Kasumi-1 (cell line): ENCODE results near the gene COL18A1.

Experiments
- DNase-seq, 2 experiments: peaks; one replicate each; lab custom pipeline; 2025; lab: John Stamatoyannopoulos, UW

Gene COL18A1

DNA sequence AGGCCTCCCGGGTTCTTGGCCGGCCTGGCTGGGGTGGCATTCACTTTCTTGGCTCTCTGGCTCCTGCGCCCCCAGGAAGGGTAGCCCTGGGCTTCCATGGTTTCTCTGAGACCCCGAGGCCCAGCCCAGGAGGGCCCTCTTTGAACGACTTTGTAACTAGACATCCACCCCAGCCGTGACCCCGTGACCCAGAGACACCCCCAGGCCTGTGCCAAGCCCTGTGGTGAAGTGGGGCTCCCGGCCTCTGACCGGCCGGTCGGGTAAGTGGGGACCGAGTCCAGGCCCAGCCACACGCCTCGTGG lies 64.0 kb downstream of the COL18A1 start:
- DNase-seq, result no peak

DNA sequence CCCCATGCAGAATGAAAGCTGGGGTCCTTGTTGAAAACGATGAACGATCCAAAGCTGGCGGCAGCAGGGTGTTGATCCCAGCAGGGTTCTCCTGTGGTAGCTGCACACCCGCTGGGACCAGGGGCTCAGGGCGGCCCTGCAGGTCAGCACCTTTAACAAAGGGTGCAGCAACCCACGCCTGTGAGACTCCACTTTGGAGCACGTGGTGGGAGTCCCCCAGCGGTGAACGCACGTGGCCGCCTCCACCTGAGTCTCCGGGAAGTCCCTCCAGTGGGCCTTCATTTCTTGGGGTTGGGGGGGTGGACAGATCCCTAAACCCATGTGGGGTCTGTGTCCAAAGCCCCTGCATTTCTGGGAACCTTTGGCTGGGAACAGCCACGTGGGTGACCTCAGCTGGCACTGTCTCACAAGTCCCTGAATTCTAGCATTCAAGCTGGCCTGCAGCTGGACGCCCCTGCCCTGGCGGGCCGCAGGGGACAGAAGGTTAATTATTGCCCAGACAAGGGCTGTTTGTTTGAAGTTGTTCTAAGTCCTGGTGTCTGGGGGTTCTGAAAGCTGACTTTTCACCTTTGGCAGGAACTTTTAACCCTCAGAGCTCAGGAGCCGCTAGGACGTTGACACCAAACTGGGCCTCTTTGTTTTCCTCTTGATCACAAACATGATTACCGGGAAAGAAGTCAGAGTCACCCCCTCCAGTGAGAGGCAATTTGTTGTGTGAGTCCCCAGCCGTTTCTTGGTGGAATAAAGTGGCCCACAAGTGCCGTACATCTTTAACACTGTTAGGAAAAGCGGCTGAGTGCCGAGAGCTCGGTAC lies 64.5 kb downstream of the COL18A1 start:
- no peak for DNase-seq

DNA sequence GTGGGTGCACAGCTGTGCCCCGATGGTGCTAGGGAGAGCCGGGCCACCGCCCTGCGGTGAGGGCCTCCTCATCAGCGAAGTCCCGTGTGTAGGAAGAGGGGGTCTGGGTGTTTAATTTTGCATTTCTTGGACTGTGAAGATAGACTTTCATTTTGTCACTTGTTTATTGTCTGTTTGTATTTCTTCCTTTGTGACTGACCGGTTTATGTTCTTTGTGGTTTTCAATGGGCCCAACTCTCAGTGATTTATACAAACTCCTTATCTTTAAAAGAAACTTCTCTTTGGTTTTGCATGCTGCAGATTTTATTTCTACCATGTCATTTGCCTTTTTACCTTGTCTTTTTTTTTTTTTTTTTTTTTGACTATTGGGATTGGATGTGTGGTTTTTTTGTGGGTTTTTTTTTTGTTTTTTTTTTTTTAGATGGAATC lies 65.1 kb downstream of the COL18A1 start:
- no peak for DNase-seq

DNA sequence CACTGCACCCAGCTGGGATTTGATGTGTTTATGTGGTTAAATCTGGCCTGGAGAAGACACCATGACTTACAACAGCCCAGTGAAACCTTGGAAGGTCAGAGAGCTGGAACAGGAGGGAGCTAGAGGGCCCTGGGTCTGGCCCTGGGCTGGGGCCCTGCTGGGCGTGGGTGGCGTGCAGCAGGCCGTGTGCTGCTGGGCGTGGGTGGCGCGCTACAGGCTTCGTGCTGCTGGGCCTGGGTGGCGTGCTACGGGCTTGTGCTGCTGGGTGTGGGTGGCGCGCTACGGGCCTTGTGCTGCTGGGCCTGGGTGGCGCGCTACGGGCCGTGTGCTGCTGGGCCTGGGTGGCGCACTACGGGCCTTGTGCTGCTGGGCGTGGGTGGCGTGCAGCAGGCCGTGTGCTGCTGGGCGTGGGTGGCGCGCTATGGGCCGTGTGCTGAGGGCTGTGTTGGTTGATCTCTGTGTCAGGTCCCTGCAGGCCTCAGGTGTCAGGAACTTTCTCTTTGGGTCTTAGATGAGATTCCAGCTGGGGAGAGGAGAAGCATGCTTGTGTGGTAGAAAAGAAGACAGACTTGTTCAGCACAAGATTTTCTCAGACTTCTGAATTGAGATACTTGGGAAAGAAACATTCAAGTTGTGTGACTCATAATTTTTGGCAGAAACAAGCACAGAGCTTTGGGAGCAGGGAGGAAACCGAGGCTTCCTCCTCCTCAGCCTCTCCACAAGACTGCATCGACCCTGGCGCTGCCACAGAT lies 66.0 kb downstream of the COL18A1 start:
- DNase-seq, result no peak

DNA sequence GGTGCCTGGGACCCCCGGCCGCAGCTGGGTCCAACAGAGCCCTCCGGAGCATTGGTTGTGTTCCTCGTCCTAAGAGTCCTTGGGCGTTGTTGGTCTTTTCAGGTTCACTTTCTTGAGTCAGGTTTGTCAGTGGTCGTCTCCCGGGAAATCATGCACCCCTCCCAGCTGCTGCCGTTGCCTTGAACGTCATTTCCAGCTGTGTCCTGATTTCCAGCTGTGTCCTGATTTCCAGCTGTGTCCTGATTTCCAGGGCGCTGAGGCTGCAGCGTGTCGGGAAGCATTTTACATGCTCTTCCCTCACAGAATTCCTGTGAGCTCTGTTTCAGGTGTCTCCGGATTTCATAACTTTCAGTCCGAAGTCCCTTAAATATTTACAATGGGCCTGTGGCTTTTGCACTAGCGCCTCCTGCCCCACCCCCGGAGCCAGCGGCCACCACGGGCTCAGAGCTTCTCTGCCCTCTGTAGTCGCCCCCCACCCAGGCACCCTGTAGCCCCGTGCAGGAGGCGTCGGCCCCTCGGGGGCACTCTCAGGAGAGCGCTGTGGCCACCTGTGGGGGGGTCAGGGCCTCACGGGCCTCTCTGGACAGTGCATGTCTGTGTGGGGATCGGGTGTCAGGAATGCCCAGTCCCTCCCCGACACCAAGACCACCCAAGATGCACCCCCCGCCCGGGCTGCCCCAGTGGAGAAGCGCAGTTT lies 66.7 kb downstream of the COL18A1 start:
- no peak for DNase-seq

DNA sequence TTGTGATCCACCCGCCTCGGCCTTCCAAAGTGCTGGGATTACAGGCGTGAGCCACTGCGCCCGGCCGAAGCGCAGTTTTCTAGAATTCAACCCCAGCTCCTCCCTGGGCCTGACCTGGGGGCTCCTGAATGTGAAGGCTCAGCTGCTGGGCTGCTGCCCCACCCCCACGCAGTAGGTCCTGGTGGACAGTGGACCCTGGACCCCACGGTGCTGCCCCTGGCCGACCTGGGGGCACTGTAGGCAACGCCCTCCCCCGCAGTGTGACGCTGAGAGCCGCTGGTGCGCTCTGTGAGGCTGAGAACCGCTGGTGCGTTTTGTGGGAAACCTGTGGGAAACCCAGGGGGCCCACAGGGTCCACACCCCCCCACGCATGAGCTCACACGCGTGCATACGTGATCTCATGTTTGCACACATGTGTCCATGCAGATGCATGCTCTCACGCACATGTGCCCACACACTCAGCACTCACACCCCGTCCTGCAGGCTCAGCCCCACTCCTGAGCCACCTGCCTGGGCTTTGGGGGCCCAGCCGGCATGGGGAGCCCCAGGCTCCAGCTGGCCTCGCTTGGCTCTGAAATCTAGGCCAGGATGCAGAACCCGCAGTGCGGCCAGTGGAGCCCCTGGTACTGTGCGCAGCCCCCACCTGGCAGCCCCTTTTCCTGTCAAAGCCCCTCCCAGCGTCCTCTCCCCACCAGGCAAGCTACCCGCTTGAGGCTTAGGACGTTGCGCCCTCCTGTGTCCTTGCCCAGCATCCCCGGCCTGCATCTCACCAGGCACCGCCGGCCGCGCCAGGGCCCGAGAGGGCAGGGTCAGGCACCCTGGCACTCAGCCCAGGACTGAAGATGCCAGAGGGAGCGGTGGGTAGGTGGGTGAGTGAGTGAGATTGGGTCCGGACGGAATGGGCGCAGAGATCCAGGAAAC lies 67.7 kb downstream of the COL18A1 start:
- DNase-seq, result no peak

DNA sequence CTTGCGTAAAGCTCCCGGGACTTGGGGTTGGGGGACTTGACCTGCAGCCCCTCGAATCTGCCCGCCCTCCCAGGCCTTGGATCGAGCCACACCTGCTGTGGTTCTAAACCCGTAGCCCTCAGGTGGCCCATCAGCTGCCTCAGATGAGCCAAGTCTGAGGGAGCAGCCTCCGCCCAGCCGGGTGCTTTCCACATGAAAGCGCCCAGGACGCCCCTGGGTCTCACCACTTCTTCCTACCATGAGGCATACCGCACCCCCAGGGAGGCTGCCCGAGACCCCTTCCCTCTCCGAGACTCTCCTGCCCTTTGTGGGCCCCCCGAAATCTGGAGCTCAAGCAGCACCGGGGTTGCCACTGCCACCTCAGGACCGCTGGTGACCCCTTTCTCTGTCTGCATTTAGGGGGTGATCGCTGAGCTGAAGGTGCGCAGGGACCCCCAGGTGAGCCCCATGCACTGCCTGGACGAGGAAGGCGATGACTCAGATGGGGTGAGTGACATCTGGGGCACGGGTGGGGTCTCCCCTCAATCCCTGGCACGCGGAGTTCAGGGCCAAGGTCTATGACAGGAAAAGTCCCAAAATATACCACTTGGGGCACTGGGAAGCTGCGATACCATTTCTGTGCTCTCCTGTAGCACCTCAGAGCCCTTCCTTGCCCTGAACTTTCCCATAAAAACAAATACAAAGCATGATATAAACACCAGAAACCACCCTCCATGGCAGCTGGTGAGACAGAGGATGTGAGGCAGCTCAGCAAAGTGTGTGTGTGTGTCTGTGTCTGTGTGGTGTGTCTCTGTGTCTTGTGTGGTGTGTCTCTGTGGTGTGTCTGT lies 68.7 kb downstream of the COL18A1 start:
- no peak for DNase-seq

DNA sequence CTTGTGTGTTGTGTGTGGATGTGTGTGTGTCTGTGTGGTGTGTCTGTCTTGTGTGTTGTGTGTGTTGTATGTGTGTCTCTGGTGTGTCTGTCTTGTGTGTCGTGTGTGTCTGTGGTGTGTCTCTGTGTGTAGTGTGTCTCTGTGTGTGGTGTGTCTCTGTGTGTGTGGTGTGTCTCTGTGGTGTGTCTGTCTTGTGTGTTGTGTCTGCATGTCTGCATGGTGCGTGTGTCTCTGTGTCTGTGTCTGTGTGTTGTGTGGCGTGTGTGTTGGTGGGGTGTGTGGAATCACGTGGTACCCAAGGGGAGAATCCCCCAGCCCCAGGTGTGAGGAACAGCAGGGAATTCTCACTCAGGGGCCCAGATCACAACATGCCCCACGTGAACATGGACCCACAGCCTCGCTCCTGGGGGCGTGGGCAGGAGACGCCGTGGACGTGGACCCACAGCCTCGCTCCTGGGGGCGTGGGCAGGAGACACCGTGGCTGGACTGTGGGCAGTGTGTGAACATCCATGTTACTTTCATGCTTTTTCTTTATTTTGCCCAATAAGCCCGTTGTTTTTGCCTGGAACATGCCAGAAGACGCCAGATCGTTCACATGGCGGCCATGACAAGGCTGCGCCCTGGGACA lies 69.5 kb downstream of the COL18A1 start:
- DNase-seq, result no peak

DNA sequence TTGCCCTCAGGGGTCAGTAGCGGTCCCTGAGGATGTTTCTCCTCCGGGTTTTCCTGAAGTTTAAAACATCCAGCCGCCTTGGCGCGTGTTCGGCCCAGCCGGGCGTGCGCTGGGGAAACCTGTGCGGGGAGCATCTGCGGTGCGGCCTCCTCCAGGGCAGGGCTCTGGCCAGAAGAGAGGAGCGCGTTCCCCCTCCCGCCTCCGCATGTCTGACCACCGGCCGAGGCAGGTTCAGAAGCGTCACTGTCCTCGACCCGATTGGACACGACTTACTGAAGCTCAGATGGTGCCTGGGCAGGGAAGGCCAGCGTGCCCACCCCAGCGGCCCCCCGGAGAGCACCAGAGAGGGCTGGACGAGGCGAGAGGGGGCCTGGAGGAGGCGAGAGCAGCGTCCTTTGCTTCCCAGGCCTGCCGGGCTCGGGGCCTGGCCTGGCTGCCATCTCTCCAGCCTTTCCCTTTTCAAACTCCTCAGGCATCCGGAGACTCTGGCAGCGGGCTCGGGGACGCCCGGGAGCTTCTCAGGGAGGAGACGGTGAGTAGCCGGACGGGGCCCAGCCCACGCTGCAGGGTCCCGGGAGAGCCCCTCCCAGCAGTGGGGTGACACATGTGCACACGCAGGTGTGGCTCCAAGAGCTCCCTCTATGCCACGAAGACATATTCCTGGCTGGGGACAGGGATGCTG lies 70.2 kb downstream of the COL18A1 start:
- DNase-seq, result no peak

DNA sequence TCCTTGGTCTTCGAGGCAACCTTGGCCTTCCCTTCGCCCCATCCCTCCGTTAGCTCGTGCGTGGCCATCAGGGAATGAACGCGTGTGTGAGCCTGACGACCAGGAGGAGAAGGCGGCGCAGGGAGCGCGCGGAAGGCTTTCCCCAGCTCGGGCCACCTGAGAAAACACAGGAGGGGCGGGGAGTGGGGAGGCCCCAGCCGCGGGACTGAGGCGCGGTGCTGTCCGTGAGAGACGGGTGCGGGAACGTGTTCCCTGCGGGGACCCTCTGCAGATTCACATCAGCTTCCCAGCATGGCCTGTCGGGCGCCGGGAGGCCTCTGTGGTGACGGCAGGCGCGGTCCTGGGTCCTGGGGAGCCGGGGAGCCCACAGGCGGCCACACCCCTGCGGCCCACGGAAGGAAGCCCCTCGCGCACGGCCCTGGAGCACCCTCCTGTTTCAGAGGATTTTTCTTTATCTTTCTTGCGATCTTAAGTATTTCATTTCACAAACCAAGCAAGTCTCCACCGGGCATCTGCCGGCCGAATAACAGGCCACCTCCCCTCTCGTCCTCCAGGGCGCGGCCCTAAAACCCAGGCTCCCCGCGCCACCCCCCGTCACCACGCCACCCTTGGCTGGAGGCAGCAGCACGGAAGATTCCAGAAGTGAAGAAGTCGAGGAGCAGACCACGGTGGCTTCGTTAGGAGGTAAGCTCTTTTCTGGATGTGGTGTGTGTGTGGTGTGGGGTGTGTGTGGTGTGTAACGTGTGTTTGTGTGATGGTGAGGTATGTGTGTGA lies 71.0 kb downstream of the COL18A1 start:
- DNase-seq, result no peak

DNA sequence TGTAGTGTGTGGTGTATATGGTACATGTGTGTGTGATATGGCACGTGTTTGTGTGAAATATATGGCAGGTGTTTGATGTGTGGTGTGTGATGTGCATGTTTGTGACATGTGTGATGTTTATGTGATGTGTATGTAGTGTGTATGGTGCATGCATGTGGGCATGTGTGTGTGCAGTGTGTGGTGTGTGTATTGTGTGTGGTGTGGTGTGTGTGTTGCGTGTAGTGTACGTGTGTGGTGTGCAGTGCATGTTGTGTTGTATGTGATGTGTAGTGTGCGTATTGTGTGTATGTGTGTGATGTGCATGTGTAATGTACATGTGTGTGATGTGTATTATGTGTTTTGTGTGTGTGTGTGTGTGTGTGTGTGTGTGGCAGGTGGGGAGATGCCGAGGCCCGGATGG lies 71.6 kb downstream of the COL18A1 start:
- no peak for DNase-seq

DNA sequence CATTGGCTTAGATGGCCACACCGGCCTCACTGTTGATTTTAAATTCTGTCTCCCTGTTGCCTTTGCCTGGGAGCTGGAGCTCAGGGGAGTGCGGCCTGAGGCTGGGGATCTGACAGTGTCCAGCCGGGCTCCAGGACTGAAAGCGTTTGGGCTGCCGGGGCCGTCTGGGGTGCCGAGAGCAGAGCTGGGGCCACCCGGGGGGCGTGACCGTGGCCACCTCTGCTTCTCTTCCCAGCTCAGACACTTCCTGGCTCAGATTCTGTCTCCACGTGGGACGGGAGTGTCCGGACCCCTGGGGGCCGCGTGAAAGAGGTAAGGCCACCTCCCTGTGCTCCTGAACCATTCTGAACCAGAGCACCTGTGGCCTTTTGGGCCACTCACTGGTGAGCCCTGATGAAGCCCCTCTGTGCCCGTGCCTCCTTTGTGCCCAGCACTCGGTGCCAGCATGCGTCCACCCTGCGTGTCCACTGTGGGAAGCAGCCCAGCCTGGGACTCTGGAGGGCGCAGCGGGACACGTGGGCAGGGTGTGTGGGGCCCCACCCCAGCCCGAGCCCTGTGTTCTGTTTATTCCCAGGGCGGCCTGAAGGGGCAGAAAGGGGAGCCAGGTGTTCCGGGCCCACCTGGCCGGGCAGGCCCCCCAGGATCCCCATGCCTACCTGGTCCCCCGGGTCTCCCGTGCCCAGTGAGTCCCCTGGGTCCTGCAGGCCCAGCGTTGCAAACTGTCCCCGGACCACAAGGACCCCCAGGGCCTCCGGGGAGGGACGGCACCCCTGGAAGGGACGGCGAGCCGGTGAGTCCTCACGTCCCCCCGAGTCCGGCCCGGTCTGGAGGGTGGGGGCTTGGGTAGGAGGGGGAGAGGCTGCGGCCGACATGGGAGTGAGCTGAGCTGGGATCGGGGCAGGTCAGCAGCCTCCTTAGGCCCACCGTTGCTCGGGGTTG lies 72.5 kb downstream of the COL18A1 start:
- DNase-seq, result no peak

DNA sequence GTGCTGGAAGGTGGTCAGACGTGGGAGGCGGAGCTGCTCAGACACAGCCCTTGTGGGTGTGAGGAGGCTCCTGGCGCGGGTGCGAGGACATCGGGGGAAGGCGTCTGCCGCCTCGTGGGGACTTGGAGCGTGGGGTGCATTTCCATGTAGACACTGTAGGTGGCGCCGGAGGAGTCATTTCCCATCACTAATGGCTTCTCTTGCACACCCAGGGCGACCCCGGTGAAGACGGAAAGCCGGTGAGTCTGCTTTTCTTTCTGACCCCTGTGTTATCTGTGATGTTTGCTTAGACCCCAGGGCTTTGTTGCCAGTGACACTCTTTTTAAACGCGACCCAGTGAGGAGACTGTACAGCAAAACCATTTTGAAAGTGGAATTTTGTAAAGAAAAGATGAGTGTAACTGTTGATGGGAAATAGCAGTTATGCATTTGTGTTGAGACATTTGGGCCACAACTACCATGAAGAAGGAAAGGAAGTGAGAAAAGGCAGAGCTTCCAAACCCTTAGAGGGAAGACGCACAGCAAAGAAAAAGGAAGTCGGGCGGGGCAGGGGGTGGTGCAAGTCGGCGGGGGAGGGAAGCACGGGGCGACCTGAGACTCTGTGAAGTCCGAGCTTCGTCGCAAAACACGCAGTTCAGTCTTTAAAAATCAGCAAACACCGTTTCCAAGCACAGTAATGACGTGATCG lies 73.3 kb downstream of the COL18A1 start:
- peak; percentile 79 for DNase-seq

DNA sequence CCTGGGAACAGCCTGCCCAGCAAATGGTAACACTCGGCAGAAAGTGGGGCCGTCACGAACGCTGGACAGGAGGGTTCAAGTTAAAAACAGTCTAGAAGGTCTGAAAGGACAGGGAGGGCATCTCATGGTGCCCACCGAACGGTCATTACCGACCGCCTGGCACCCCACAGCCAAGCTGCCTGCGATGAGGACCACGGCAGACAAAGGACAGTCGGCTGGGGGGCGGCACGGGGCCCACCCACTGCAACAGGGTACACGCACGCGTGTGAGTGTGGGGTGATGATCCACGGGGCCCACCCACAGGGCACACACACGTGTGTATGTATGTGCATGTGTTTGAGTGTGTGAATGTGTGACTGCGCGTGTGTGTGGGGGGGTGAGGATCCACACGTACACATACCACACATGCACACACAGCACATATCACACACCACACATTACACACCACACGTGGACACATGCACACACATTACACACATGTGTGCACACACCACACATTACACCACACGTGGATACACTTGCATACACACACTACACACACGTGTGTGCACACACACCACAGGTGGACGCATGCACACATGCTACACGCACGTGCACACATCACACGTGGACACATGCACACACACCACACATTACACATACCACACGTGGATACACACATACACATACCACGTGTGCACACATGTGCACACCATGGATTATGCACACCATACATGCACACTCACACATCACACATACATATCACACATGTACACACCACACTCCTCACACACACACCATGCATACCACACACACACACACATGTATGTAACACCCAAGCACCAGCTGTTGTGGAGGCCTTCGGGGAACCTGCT lies 74.1 kb downstream of the COL18A1 start:
- no peak for DNase-seq

DNA sequence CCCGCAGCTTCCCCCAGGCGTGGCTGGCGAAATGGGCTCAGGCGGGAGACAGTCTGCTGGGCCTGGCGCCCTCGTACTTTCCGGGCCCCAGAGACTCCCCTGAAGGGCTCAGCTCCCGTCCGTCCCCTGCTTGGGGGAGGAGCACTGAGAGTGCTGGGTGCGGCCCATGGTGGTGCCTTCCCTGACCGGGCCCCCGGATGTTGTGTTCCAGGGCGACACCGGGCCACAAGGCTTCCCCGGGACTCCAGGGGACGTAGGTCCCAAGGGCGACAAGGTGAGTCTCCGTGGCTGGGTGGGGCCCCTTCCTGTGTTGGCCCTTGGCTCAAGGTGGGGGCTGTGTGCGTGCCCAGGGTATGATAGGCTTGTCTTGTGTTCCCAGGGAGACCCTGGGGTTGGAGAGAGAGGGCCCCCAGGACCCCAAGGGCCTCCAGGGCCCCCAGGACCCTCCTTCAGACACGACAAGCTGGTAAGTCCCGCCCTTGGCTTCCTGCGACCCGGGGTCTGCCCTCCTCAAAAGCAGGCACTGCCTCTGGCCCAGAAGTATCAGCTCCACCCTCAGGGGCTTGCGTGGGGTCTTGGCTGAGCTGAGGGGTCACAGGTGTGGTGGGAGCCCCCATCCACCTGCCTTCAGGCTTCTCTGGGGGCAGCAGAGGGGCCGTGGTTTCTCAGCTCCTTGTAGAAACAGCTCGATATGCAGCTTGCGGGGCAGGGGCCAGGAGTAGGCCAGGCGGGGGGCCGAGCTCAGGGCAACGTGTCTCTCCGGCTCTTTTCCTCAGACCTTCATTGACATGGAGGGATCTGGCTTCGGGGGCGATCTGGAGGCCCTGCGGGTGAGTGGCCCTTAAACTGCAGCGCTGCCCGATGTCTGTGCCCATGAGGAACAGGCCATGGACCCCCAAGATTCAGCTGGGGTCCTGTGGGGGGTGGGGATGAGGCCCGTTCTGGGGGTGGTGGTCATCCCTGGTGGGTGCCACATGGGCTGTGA lies 75.0 kb downstream of the COL18A1 start:
- no peak for DNase-seq
